Measurements from ENCODE around the gene SNX21.

The SNX21 gene

DNA sequence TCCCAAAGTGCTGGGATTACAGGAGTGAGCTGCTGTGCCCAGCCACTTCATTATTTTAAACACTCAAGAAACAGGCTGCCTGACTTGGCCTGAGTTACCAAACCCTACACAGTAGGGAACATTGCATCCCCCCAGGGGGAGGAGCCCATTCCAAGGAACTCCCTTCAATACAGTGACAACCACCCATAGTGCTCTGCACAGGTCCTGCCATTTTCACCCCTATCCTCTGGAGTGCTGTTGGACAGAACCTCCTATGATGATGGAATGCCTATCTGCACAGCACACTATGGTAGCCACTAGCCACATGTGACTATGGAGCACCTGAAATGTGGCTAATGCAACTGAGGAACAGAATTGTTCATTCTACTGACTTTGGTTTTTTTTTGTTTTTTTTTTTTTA, 11.9 kb downstream of the SNX21 start:
- Mint-ChIP-seq H3K4me1 (peaks cover 25% of the 10 kb centered on the region), H3K36me3 (ENCODE audit: insufficient read depth) (peaks cover 37% of the 10 kb centered on the region), H3K27me3 (no peaks in the 10 kb centered on the region), H3K27ac (ENCODE audit: low read depth) (no peak overlapping the region), H3K4me3 (no peak overlapping the region), H3K9me3 (no peaks in the 10 kb centered on the region)
- DNase-seq (ENCODE audit: low spot score in 2 of 2) (no peak), ATAC-seq (replicated peaks; ENCODE audit: extremely low read depth, poor library complexity, severe bottlenecking) (no peak)

DNA sequence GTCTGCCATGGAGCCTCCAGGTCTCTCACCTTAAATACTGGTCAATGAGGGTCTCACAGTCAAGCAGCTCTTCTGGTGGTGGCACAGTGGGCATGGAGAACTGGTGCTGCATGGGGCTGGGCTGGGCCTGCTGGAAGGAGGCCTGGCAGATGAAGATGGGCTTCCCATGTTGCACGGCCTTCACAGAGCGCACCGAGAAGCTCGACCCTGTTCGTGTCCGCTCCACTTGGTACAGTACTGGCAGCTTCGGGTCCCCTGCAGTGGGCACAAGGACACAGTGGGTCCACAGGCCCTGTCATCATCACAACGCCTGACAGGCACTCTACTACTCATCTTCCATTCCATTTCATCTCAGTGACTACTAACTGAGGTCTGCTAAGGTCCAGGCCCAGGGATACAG, 14.8 kb downstream of the SNX21 start:
- Mint-ChIP-seq H3K27ac (ENCODE audit: low read depth) (peak overlapping the region; percentile 29), H3K27me3 (no peaks in the 10 kb centered on the region), H3K4me1 (peaks cover 11% of the 10 kb centered on the region), H3K4me3 (no peak overlapping the region), H3K9me3 (no peaks in the 10 kb centered on the region), H3K36me3 (ENCODE audit: insufficient read depth) (peaks cover 40% of the 10 kb centered on the region)
- DNase-seq (ENCODE audit: low spot score in 2 of 2) (no peak), ATAC-seq (replicated peaks; ENCODE audit: extremely low read depth, poor library complexity, severe bottlenecking) (no peak)

DNA sequence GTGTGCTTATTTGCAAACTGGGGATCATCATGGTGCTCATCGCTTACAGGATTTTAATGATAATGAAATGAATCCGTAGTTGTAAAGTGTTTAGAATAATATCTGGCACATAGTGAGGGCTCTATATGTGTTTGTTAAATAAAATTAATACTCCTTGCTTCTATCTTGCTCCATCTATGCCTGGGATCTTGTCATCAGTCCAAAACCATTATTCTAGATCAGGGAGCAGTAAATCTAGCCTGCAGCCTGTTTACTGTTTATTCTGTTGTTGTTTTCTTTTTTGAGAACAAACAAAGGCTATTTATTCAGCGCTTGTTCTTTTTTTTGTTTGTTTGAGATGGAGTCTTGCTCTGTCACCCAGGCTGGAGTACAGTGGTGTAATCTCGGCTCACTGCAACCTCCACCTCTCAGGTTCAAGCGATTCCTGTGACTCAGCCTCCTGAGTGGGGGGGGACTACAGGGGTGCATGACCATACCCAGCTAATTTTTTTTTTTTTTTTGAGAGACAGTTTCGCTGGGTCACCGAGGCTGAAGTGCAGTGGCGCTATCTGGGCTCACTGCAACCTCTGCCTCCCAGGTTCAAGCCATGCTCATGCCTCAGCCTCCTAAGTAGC, 15.5 kb downstream of the SNX21 start:
- Mint-ChIP-seq H3K27ac (ENCODE audit: low read depth) (peak overlapping the region; percentile 29), H3K4me1 (peaks cover 13% of the 10 kb centered on the region), H3K27me3 (no peaks in the 10 kb centered on the region), H3K4me3 (no peak overlapping the region), H3K36me3 (ENCODE audit: insufficient read depth) (peaks cover 38% of the 10 kb centered on the region), H3K9me3 (no peaks in the 10 kb centered on the region)
- ATAC-seq (replicated peaks; ENCODE audit: extremely low read depth, poor library complexity, severe bottlenecking): no peak
- no peak for DNase-seq (ENCODE audit: low spot score in 2 of 2)

DNA sequence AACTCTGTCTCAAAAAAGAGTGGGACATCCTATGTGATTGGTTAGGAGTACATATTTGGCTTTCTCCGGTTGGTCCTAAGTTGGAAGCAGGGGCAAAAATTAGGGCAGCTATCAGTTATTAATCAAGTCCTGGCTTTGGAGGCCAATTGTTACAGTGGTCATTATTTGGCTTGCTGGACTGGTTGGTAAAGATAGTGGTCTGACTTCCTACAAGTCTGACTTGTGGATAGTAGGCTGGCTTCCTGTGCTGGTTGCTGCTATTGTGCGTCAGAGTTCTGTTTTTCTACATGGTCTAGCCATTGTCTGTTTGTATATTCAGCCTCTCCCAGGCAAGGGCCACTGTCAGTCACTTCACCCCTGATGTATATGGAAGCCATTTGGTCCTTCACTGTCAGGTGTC, 16.6 kb downstream of the SNX21 start:
- ATAC-seq (replicated peaks; ENCODE audit: extremely low read depth, poor library complexity, severe bottlenecking) (no peak), DNase-seq (ENCODE audit: low spot score in 2 of 2) (no peak)
- H3K9me3 Mint-ChIP-seq: no peaks in the 10 kb centered on the region
- H3K27me3 Mint-ChIP-seq: no peaks in the 10 kb centered on the region
- peaks cover 13% of the 10 kb centered on the region for H3K4me1 Mint-ChIP-seq
- H3K36me3 Mint-ChIP-seq (ENCODE audit: insufficient read depth): peaks cover 34% of the 10 kb centered on the region
- H3K4me3 Mint-ChIP-seq: no peak overlapping the region
- no peak overlapping the region for H3K27ac Mint-ChIP-seq (ENCODE audit: low read depth)

DNA sequence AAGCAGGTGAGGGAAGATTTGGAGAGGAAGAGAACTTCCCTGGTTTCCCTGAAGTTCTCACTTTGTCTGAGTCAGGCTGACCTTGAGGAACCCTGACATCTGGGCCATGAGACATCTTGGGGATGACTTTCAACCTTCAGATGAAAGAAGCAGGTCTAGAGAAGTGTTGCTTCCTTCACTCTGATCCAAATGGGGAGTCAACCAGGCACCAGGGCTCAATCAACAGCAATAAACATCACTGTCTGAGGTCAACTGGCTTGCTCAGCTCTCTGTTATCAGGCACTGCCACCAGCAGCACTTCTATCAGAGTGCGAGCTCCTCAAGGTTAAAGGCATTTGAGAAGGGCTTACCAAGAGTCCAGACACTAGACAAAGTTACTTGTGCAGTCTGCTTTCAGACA, 17.3 kb downstream of the SNX21 start:
- Mint-ChIP-seq H3K27ac (ENCODE audit: low read depth) (no peak overlapping the region), H3K4me1 (peaks cover 15% of the 10 kb centered on the region), H3K27me3 (no peaks in the 10 kb centered on the region), H3K36me3 (ENCODE audit: insufficient read depth) (peaks cover 30% of the 10 kb centered on the region), H3K4me3 (no peak overlapping the region), H3K9me3 (no peaks in the 10 kb centered on the region)
- no peak for DNase-seq (ENCODE audit: low spot score in 2 of 2)
- ATAC-seq (replicated peaks; ENCODE audit: extremely low read depth, poor library complexity, severe bottlenecking): no peak

DNA sequence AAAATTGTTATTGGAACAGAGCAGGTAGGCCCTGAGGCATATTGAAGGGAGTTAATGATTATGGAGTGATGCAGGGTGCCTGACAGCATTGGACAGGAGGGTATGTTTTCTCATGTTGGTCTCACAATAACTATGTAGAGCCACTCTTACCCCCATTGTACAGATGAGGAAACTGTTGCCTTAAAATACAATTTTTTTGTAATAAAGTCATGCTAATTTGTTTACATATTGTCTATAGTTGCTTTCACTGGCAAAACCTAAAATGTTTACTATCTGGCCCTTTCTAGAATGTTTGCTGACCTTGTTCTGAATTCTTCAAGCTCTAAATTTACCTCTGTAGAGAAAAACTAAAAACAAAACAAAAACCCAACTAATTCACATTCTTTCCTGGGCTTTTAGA, 17.9 kb downstream of the SNX21 start:
- no peak overlapping the region for H3K27ac Mint-ChIP-seq (ENCODE audit: low read depth)
- no peak for ATAC-seq (replicated peaks; ENCODE audit: extremely low read depth, poor library complexity, severe bottlenecking)
- H3K36me3 Mint-ChIP-seq (ENCODE audit: insufficient read depth): peaks cover 25% of the 10 kb centered on the region
- H3K9me3 Mint-ChIP-seq: no peaks in the 10 kb centered on the region
- DNase-seq (ENCODE audit: low spot score in 2 of 2): no peak
- H3K4me3 Mint-ChIP-seq: no peak overlapping the region
- peaks cover 20% of the 10 kb centered on the region for H3K4me1 Mint-ChIP-seq
- no peaks in the 10 kb centered on the region for H3K27me3 Mint-ChIP-seq

DNA sequence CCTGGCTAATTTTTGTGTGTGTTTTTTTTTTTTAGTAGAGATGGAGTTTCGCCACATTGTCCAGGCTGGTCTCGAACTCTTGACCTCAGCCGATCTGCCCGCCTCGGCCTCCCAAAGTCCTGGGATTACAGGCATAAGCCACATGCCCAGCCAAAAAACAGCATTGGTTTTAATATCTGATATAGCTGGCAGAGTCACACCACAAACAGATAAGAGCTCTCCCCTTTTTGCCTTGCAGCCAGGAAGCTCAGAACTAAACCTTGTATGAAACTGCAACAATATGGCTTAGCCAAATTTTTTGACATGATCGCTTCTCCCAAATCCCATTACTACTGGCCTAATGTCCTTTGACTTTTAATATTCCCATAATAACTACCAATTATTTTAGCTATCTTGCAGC, 18.7 kb downstream of the SNX21 start:
- no peak for DNase-seq (ENCODE audit: low spot score in 2 of 2)
- no peak for ATAC-seq (replicated peaks; ENCODE audit: extremely low read depth, poor library complexity, severe bottlenecking)
- Mint-ChIP-seq H3K36me3 (ENCODE audit: insufficient read depth) (peaks cover 27% of the 10 kb centered on the region), H3K4me3 (no peak overlapping the region), H3K27ac (ENCODE audit: low read depth) (no peak overlapping the region), H3K27me3 (no peaks in the 10 kb centered on the region), H3K4me1 (peaks cover 25% of the 10 kb centered on the region), H3K9me3 (no peaks in the 10 kb centered on the region)

DNA sequence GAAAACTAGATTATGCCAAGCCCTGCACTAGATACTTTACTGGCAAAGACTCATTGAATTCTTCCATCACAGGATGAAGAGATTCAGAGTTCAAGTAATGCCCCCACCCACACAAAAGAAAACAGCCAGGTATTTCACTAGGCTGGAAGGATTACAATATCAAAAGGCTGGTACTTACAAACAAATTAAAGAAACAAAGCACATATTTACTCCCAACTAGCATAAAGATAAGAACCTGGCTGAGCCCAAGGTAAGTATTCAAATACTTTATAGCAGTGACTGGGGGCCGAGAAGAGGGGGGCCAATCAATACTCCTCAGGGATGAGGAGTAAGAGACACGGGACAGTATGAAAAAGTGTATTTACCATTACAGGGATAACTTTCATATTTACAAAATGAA, 19.9 kb downstream of the SNX21 start:
- Mint-ChIP-seq H3K4me3 (no peak overlapping the region), H3K36me3 (ENCODE audit: insufficient read depth) (peaks cover 27% of the 10 kb centered on the region), H3K27ac (ENCODE audit: low read depth) (no peak overlapping the region), H3K27me3 (no peaks in the 10 kb centered on the region), H3K4me1 (peaks cover 34% of the 10 kb centered on the region), H3K9me3 (no peaks in the 10 kb centered on the region)
- DNase-seq (ENCODE audit: low spot score in 2 of 2): no peak
- no peak for ATAC-seq (replicated peaks; ENCODE audit: extremely low read depth, poor library complexity, severe bottlenecking)

DNA sequence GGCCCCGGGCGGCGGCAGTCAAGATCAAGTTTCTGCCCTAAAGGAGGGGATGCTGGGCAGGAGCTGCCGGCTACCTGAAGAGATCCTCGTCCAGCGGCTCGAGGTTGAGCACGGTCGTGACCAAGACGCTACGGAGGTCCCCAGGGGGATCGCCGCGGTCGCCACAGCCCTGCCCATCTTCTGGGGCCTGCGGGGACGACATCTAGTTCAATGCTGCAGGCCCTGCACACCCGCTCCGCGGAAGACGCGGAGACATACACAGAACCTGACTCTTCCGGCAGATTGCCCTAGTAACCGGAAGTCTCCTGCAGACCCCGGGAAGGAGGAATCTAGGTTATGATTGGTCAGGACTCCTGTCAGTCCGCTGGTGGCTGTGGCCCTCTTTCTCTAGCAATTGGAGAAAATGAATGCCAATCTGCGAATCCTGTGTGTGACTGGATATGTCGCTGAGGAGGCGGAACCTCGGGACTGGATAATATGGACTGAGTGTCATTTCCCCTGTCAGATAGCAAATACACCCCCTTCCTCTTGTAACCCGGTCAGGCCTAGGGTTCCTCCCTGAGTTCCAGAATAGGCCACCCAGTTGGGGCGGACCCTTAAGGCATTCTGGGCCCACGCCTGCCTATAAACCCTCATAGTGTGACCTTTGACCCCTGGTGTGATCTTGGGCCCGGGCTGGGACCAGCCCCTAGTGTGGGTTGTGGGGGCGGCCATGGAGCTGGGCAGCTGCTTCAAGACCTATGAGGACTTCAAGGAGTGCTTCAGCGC, 23.7 kb downstream of the SNX21 start, which contains the start of the genes ACOT8 and ZSWIM3:
Gene ACOT8 (minus strand): TSS at position 279 of the 768 bp plus-strand sequence. CDS start 77 bp downstream, at position 202.
Gene ZSWIM3 (plus strand): TSS at position 501 of the 768 bp plus-strand sequence. CDS start 212 bp downstream, at position 713.
- Mint-ChIP-seq H3K27ac (ENCODE audit: low read depth) (peak within 1 kb of the TSS; percentile 96), H3K4me1 (peaks cover 38% of the 10 kb centered on the region), H3K27me3 (no peaks in the 10 kb centered on the region), H3K9me3 (no peaks in the 10 kb centered on the region), H3K36me3 (ENCODE audit: insufficient read depth) (peaks cover 12% of the 10 kb centered on the region), H3K4me3 (peak within 1 kb of the TSS; percentile 98)
- DNase-seq (ENCODE audit: low spot score in 2 of 2) (peak; percentile 75 to 96), ATAC-seq (replicated peaks; ENCODE audit: extremely low read depth, poor library complexity, severe bottlenecking) (peak; percentile 98)

DNA sequence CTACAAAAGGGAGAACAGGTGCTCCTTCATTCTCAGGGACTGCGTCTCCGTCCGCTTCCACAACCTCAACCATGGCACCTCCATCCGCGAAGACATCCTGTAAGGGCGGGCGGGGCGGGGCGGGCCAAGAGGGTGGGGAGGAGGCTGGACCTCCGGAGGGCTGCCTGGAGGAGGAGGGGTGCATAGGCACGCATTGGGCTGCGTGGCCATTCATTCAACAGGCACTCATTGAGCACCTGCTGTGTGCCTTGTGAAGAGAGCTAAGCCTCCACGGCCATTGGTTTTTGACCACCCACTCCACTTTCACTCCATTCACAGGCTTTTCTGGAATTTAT, 24.2 kb downstream of the SNX21 start:
- Mint-ChIP-seq H3K36me3 (ENCODE audit: insufficient read depth) (peaks cover 14% of the 10 kb centered on the region), H3K9me3 (no peaks in the 10 kb centered on the region), H3K27ac (ENCODE audit: low read depth) (peak overlapping the region; percentile 96), H3K4me1 (peaks cover 38% of the 10 kb centered on the region), H3K4me3 (peak overlapping the region; percentile 98), H3K27me3 (no peaks in the 10 kb centered on the region)
- peak; percentile 24 for ATAC-seq (replicated peaks; ENCODE audit: extremely low read depth, poor library complexity, severe bottlenecking)
- DNase-seq (ENCODE audit: low spot score in 2 of 2): no peak

DNA sequence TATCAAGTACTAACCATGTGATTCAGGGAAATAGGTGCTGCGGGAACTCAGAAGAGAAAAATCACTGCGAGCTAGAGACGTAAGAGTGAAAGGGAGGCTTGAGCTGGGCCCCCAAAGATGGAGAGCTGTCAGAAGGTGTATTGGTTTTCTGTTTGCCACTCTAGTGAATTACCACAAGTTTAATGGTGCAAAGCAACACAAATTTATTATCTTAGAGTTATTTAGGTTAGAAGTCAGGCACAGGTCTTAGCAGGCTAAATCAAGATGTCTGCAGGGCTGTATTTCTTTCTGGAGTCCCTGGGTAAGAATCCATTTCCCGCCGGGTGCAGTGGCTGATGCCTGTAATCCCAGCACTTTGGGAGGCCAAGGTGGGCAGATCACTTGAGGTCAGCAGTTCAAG, 26.3 kb downstream of the SNX21 start:
- no peak for ATAC-seq (replicated peaks; ENCODE audit: extremely low read depth, poor library complexity, severe bottlenecking)
- H3K27ac Mint-ChIP-seq (ENCODE audit: low read depth): no peak overlapping the region

DNA sequence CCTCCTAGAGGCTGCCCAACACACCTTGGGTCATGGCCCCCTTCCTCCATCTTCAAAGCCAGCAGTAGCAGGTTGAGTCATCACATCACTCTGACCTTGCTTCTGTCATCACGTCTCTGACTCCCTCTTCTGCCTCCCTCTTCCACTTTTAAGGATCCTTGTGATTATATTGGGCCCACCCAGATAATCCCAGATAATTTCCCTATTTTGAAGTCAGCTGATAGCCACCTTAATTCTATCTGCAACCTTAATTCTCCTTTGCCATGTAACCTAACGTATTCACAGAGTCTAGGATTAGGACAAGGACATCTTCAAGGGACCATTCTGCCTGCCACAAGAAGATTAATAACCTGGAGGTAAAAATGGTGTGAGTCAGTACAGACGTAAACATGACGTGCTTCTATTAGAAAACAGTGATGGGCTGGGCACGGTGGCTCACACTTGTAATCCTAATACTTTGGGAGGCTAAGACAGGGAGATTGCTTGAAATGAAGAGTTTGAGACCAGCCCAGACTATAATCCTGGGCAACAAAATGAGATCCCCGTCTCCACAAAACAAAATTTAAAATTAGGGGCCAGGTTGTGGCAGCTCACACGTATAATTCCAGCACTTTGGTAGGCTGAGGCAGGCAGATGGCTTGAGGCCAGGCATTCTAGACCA, 27.1 kb downstream of the SNX21 start:
- no peak overlapping the region for H3K4me3 Mint-ChIP-seq
- H3K27ac Mint-ChIP-seq (ENCODE audit: low read depth): no peak overlapping the region
- DNase-seq (ENCODE audit: low spot score in 2 of 2): no peak
- H3K4me1 Mint-ChIP-seq: peaks cover 32% of the 10 kb centered on the region
- no peaks in the 10 kb centered on the region for H3K27me3 Mint-ChIP-seq
- no peaks in the 10 kb centered on the region for H3K9me3 Mint-ChIP-seq
- H3K36me3 Mint-ChIP-seq (ENCODE audit: insufficient read depth): peaks cover 12% of the 10 kb centered on the region
- ATAC-seq (replicated peaks; ENCODE audit: extremely low read depth, poor library complexity, severe bottlenecking): no peak

More for the DNA sequence above, 26.3 kb downstream of the SNX21 start:
- Mint-ChIP-seq H3K9me3 (no peaks in the 10 kb centered on the region), H3K27me3 (no peaks in the 10 kb centered on the region), H3K36me3 (ENCODE audit: insufficient read depth) (peaks cover 12% of the 10 kb centered on the region), H3K4me3 (no peak overlapping the region), H3K4me1 (peaks cover 32% of the 10 kb centered on the region)
- DNase-seq (ENCODE audit: low spot score in 2 of 2): no peak
